Astrocyte (in vitro differentiated cells and primary cell): Measurements from ENCODE around the gene CSPG5. TPM values are rescaled to one million over a fixed set of nuclear protein-coding genes. Genes with fewer than 3 reads are reported as not detected.

ENCODE experiments used
- DNase-seq: peaks from one replicate; pipeline ENCODE4 v3.0.0-alpha.2; 2010; ENCODE audit warnings: low read depth
- FAIRE-seq: peaks from 2 replicates; lab custom pipeline; 2011; peaks lifted over from hg19 to GRCh38; lab: Jason Lieb, UNC
- H2AFZ ChIP-seq: 2 replicates; pipeline ENCODE4 v1.6.0; 2012; ENCODE audit warnings: low read depth, low read length, inconsistent platforms
- H3K27ac ChIP-seq: 2 replicates; pipeline ENCODE4 v1.5.1; 2011; ENCODE audit warnings: low read depth, low read length, inconsistent platforms
- H3K27me3 ChIP-seq: 2 replicates; pipeline ENCODE4 v1.6.0; 2011; ENCODE audit warnings: low read length, inconsistent platforms; ENCODE audit not compliant: insufficient read depth
- H3K36me3 ChIP-seq: 2 replicates; pipeline ENCODE4 v1.5.1; 2011; ENCODE audit warnings: low read length, inconsistent platforms; ENCODE audit not compliant: insufficient read depth
- H3K4me1 ChIP-seq: 2 replicates; pipeline ENCODE4 v1.5.1; 2011; ENCODE audit warnings: low read length, inconsistent platforms; ENCODE audit not compliant: insufficient read depth
- H3K4me2 ChIP-seq: 2 replicates; pipeline ENCODE4 v1.6.0; 2012; ENCODE audit warnings: low read length, inconsistent platforms
- H3K4me3 ChIP-seq: 2 replicates; pipeline ENCODE4 v1.5.1; 2011; ENCODE audit warnings: low read depth, mild to moderate bottlenecking, low read length, inconsistent platforms; ENCODE audit not compliant: insufficient read depth
- H3K79me2 ChIP-seq: 2 replicates; pipeline ENCODE4 v1.6.0; 2012; ENCODE audit warnings: mild to moderate bottlenecking, low read length, inconsistent platforms; ENCODE audit not compliant: insufficient read depth
- H3K9ac ChIP-seq: 2 replicates; pipeline ENCODE4 v1.6.0; 2012; ENCODE audit warnings: mild to moderate bottlenecking, low read length, inconsistent platforms
- H3K9me3 ChIP-seq: 2 replicates; pipeline ENCODE4 v1.5.1; 2012; ENCODE audit warnings: low read depth, mild to moderate bottlenecking, low read length, inconsistent platforms; ENCODE audit not compliant: insufficient read depth
- H4K20me1 ChIP-seq: 2 replicates; pipeline ENCODE4 v1.6.0; 2012; ENCODE audit warnings: low read length, inconsistent platforms; ENCODE audit not compliant: insufficient read depth
- H3K27ac Mint-ChIP-seq: one replicate; pipeline ENCODE4 v1.8.0; 2021; ENCODE audit warnings: mild to moderate bottlenecking, mixed read lengths; ENCODE audit not compliant: unreplicated experiment
- H3K27me3 Mint-ChIP-seq: one replicate; pipeline ENCODE4 v1.8.0; 2021; ENCODE audit warnings: low read depth, mixed read lengths; ENCODE audit not compliant: unreplicated experiment
- H3K36me3 Mint-ChIP-seq: one replicate; pipeline ENCODE4 v1.8.0; 2021; ENCODE audit warnings: low read depth, mixed read lengths; ENCODE audit not compliant: unreplicated experiment
- H3K4me1 Mint-ChIP-seq: one replicate; pipeline ENCODE4 v1.8.0; 2021; ENCODE audit warnings: low read depth, mixed read lengths; ENCODE audit not compliant: unreplicated experiment
- H3K4me3 Mint-ChIP-seq: one replicate; pipeline ENCODE4 v1.8.0; 2021; ENCODE audit warnings: mild to moderate bottlenecking, moderate library complexity, mixed read lengths; ENCODE audit not compliant: unreplicated experiment
- H3K9me3 Mint-ChIP-seq: one replicate; pipeline ENCODE4 v1.8.0; 2021; ENCODE audit warnings: mild to moderate bottlenecking, mixed read lengths; ENCODE audit not compliant: unreplicated experiment
- CTCF ChIP-seq: IDR thresholded peaks from 2 replicates; pipeline ENCODE4 v1.5.1; 2011; ENCODE audit warnings: low read depth, mild to moderate bottlenecking, inconsistent platforms, low read length, moderate library complexity; ENCODE audit not compliant: insufficient read depth
- EZH2 ChIP-seq: IDR thresholded peaks from 2 replicates; pipeline ENCODE4 v1.6.1; 2012; ENCODE audit warnings: mild to moderate bottlenecking, low read length, inconsistent platforms; ENCODE audit not compliant: insufficient read depth
- total RNA-seq: library from RNA; stranded (reverse); gene quantifications from 2 replicates; pipeline ENCODE4 v1.2.1, GENCODE V29; 2021

Gene CSPG5
- total RNA-seq, 1 donor from 2014 or later: 1.2 TPM

DNA sequence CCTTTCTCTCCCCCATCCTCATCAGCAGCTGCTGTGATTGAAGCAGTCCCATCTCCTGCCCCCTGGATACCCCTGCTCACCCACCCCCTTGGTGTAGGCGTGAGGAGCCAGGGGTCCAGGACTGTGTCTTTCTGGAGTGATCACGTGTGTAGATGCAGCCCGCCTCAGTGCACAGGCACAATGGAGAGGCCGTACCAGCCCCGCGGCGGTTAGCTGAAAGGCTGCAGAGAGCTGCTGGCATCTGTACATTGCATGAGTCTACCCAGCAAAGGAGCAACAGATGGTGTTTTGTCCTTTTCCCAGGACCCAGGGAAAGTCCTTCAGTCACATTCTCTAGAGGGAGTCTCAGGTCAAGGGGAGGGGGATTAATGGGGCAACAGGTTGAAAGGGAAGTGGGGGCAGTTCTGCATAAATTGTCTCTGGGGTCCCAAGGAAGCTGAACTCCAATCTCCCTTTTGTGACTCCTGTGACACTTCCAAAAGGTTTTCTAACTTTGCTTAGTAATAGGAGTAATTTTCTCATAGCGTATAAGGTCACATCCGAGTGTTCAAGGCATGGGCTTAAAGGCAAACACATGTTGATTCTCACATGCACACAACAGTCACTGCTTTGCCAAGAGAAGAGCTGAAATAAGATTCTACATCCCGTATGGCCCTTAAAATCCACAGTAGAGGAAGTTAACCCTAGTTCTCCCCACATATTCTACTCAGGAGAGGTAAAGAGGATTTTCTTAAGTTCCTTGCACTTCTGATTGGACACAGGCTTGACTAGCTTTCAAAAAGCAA is 7.1 kb downstream of the CSPG5 start:
- Histone ChIP-seq H3K27ac (no peak overlapping the region), H3K79me2 (no peaks in the 10 kb centered on the region), H3K9me3 (no peaks in the 10 kb centered on the region), H3K36me3 (no peaks in the 10 kb centered on the region), H3K9ac (no peak overlapping the region), H4K20me1 (no peaks in the 10 kb centered on the region), H2AFZ (no peak overlapping the region), H3K4me3 (no peak overlapping the region), H3K27me3 (peaks cover 23% of the 10 kb centered on the region), H3K4me1 (no peaks in the 10 kb centered on the region), H3K4me2 (no peak overlapping the region)
- FAIRE-seq (no peak), DNase-seq (no peak)
- H3K9me3 Mint-ChIP-seq: no peaks in the 10 kb centered on the region
- H3K36me3 Mint-ChIP-seq: peaks cover 2% of the 10 kb centered on the region
- H3K4me1 Mint-ChIP-seq: peaks cover 4% of the 10 kb centered on the region
- no peak overlapping the region for H3K27ac Mint-ChIP-seq
- peaks cover 45% of the 10 kb centered on the region for H3K27me3 Mint-ChIP-seq
- TF ChIP-seq EZH2 (no peak), CTCF (no peak)
- no peak overlapping the region for H3K4me3 Mint-ChIP-seq

DNA sequence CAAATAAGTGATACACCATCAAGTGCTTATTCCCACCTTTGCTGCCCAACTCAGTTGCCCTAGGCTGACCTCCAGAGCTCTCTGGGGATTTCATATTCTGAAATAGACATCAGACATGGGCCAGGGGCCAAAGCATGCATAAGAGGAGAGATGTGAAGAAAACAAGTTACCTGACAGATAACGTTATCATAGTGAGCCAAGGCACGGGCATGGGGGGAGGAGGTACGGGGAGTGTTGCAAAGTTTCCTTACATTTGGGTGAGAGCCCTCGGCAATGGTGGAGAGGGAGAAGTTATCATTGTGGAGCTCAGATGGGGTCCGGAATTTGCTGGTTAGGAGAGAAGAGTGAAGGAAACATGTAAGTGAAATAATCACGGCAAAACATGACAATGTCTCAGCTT is 9.8 kb downstream of the CSPG5 start:
- FAIRE-seq (no peak), DNase-seq (no peak)
- H3K4me3 Mint-ChIP-seq: no peak overlapping the region
- no peaks in the 10 kb centered on the region for H3K4me1 ChIP-seq
- H3K4me1 Mint-ChIP-seq: peaks cover 2% of the 10 kb centered on the region
- peaks cover 21% of the 10 kb centered on the region for H3K27me3 ChIP-seq
- no peak overlapping the region for H3K4me2 ChIP-seq
- peaks cover 48% of the 10 kb centered on the region for H3K27me3 Mint-ChIP-seq
- H2AFZ ChIP-seq: no peak overlapping the region
- TF ChIP-seq CTCF (no peak), EZH2 (no peak)
- no peak overlapping the region for H3K27ac Mint-ChIP-seq
- H3K79me2 ChIP-seq: no peaks in the 10 kb centered on the region
- no peaks in the 10 kb centered on the region for H4K20me1 ChIP-seq
- H3K4me3 ChIP-seq: no peak overlapping the region
- no peaks in the 10 kb centered on the region for H3K36me3 ChIP-seq
- no peak overlapping the region for H3K9ac ChIP-seq
- H3K9me3 Mint-ChIP-seq: no peaks in the 10 kb centered on the region
- H3K9me3 ChIP-seq: no peaks in the 10 kb centered on the region
- no peak overlapping the region for H3K27ac ChIP-seq
- peaks cover 3% of the 10 kb centered on the region for H3K36me3 Mint-ChIP-seq

GRCh38 chr3:47567149-47567548 is 11.5 kb downstream of the CSPG5 start:
- Mint-ChIP-seq H3K27ac (no peak overlapping the region), H3K4me3 (no peak overlapping the region), H3K9me3 (no peaks in the 10 kb centered on the region), H3K27me3 (peaks cover 40% of the 10 kb centered on the region), H3K36me3 (peaks cover 3% of the 10 kb centered on the region), H3K4me1 (no peaks in the 10 kb centered on the region)
- no peaks in the 10 kb centered on the region for H3K36me3 ChIP-seq
- no peaks in the 10 kb centered on the region for H3K79me2 ChIP-seq
- no peak overlapping the region for H3K4me3 ChIP-seq
- FAIRE-seq (no peak), DNase-seq (no peak)
- no peaks in the 10 kb centered on the region for H3K9me3 ChIP-seq
- no peak overlapping the region for H3K4me2 ChIP-seq
- peaks cover 11% of the 10 kb centered on the region for H3K27me3 ChIP-seq
- no peak overlapping the region for H3K9ac ChIP-seq
- no peak overlapping the region for H2AFZ ChIP-seq
- H4K20me1 ChIP-seq: no peaks in the 10 kb centered on the region
- TF ChIP-seq EZH2 (no peak), CTCF (no peak)
- H3K27ac ChIP-seq: no peak overlapping the region
- no peaks in the 10 kb centered on the region for H3K4me1 ChIP-seq
